ENCODE data around the gene FBXO42.

FBXO42 gene

GRCh38 chr1:16251381-16251780 is 100.9 kb downstream of the FBXO42 start:
- TF ChIP-seq CTCF (conservative IDR thresholded peaks at IDR 0.05; ENCODE audit: low read depth, low read length), result no peak
- no peak for DNase-seq (ENCODE audit: low read depth)
- H3K4me3 ChIP-seq (ENCODE audit: low read depth, low read length), result no peak overlapping the region

- no peak overlapping the region for H3K4me3 ChIP-seq (ENCODE audit: low read depth, low read length)
- no peak for TF ChIP-seq CTCF (conservative IDR thresholded peaks at IDR 0.05; ENCODE audit: low read depth, low read length)
- peak; percentile 67 for DNase-seq (ENCODE audit: low read depth)
Observed at GRCh38 chr1:16250524-16251251, 101.6 kb downstream of the FBXO42 start.

- H3K4me3 ChIP-seq (ENCODE audit: low read depth, low read length), result no peak overlapping the region
- DNase-seq (ENCODE audit: low read depth), result peak; percentile 89
- no peak for TF ChIP-seq CTCF (conservative IDR thresholded peaks at IDR 0.05; ENCODE audit: low read depth, low read length)
Observed at GRCh38 chr1:16249596-16250241, 102.6 kb downstream of the FBXO42 start.

DNA sequence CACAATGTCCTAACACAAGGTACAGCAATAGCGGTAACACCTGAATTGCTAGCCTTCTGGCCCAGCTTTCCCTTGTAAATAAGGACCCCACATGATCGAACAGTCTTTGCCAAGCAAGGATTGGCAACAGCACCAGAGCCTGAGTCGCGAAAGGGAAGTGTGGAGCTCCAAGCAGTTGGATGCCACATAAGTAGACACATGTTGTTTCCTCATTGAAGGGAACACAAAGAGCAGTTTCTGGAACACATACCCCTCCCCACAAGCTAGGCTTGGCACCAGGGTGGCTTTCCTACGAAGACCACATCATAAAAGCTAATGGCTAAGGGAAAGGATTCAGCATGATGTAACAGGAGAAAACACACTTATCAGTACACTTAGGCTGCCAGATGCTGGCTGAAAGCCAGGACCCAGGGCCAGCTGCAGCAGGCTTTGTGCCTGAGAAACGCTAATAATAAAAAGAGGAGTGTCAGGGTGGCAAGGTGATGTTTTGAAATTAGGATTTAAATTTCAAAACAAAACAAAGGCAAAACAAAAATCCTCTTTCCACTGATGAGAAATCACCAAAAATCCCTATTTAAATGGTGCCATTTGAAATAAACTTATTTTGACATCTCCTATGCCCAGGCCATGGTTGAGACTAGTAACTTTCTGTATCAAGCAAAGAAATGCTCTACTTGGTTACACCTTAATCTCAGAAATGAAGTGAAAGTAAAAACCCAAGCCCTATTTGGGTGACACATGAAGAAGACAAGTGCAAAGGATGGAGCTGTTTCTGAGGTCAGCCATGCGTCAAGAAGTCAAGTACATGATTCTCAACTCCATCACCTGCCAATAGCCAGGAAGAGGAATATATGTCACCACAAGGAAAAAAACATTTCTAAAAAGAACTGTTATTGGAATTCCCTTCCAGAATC is 103.4 kb downstream of the FBXO42 start:
- no peak overlapping the region for H3K4me3 ChIP-seq (ENCODE audit: low read depth, low read length)
- TF ChIP-seq CTCF (conservative IDR thresholded peaks at IDR 0.05; ENCODE audit: low read depth, low read length), result no peak
- peak; percentile 85 for DNase-seq (ENCODE audit: low read depth)

DNA sequence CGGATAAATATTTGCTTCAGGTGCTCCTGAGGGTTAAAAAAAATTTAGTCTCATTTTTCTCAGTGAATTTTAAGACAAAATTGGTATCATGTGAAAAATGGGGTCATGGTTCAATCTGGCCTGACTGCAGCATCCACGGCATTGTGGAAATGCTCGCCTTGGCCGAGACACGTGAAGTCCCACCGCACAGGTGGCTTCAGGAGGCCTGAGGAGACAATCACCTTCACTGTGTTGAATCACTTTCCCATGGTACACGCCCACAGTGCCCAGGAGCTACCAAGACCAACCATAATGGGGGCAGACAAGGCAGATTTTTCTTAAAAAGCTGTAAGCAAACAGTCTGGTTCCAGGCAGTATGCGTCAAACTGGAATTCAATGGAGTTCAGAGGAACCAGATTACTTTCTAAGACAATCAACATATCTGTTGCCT is 104.3 kb downstream of the FBXO42 start:
- no peak overlapping the region for H3K4me3 ChIP-seq (ENCODE audit: low read depth, low read length)
- no peak for TF ChIP-seq CTCF (conservative IDR thresholded peaks at IDR 0.05; ENCODE audit: low read depth, low read length)
- no peak for DNase-seq (ENCODE audit: low read depth)

- no peak for TF ChIP-seq CTCF (conservative IDR thresholded peaks at IDR 0.05; ENCODE audit: low read depth, low read length)
- no peak overlapping the region for H3K4me3 ChIP-seq (ENCODE audit: low read depth, low read length)
- DNase-seq (ENCODE audit: low read depth), result no peak
Observed at GRCh38 chr1:16247441-16247840, 104.8 kb downstream of the FBXO42 start.
